Measurements from ENCODE around the gene THRB. TPM values are rescaled to one million over a fixed set of nuclear protein-coding genes. Genes with fewer than 3 reads are reported as not detected.

The THRB gene
- total and polyA plus RNA-seq, 4 experiments from 2014 or later, result 0.03 TPM; not detected in 3

DNA sequence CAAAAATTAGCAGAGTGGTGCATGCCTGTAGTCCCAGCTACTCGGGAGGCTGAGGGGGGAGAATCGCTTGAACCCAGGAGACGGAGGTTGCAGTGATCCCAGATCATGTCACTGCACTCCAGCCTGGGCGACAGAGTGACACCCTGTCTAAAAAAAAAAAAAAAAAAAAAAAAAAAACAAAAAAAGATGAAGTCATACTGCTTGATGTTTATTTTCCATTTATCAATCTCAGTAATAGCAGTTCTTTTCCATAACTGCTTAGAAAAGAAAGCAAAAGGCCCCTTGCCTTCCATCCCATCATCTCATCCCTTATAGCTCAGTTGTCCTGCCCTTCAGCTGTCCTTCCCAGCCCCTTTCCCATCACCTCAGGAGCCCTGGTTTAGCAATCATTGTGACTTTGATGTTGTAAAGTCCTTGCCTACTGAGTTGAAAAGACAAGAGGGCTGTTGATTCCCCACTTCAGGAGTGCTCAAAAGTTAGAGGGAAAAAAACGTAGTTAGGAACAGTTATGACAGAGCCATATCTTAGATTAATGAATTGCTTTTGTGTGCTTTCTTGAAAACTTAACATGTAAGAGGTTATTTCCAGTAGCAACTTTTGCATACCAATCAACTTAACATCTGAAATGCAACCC lies 18.0 kb upstream of the THRB start:
- no peak overlapping the region for H3K4me3 ChIP-seq (ENCODE audit: low read length in 2 of 2)
- intact Hi-C loops (cut with micrococcal nuclease), result no loop called here
- POLR2A ChIA-PET (ENCODE audit: partially characterized antibody), result no interaction called here
- H3K27ac ChIP-seq (ENCODE audit: low read depth, low read length), result no peak overlapping the region
- Mint-ChIP-seq H3K4me1 (no peaks in the 10 kb centered on the region), H3K27me3 (peaks cover 1 to 2% of the 10 kb centered on the region in 2 donors), H3K9me3 (peaks cover 0 to 6% (median 2%) of the 10 kb centered on the region in 8 donors), H3K27ac (no peak overlapping the region), H3K36me3 (no peaks in the 10 kb centered on the region), H3K4me3 (no peak overlapping the region)
- no peaks in the 10 kb centered on the region for H3K4me1 ChIP-seq (ENCODE audit: insufficient read depth, low read length)
- H3K27me3 ChIP-seq (ENCODE audit: insufficient read depth, low read length), result no peaks in the 10 kb centered on the region
- H3K9me3 ChIP-seq (ENCODE audit: control insufficient read depth in 1 of 2, low read length in 2 of 2), result no peaks in the 10 kb centered on the region
- CTCF ChIA-PET (ENCODE audit: partially characterized antibody), result no interaction called here
- DNase-seq, result no peak
- H3K36me3 ChIP-seq (ENCODE audit: insufficient read depth, low read length), result no peaks in the 10 kb centered on the region

DNA sequence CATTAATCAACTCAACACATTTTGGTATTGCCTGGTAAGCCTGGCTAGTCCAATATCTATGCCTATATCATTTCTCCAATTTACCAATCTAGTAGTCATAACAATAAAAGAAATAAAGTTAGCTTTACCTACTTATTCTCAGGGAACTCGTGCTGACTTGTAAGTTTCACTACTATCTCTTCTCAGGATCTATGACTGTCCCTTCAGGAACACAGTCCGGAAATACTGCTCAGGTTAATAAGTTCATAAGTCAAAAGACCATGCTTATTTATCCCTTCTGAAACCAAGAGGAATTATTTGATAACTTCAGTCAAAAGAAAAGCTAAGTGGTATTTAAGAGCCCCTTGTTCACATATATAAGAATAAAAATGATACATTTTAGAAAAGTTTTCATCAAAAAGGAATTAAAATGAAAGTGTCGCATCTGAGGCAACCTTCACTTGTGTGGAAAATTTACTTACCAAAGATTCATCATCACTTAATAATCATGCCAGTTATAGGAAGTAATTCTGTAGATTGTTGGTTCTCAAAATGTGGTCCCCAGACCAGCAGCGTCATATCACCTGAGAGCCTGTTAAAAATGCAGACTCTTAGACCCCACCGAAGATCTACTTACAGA lies 15.5 kb upstream of the THRB start:
- H3K4me3 Mint-ChIP-seq, result no peak overlapping the region
- no peak for DNase-seq
- H3K27ac Mint-ChIP-seq, result no peak overlapping the region
- POLR2A ChIA-PET (ENCODE audit: partially characterized antibody), result no interaction called here
- Histone ChIP-seq H3K36me3 (ENCODE audit: insufficient read depth, low read length) (no peaks in the 10 kb centered on the region), H3K27ac (ENCODE audit: low read depth, low read length) (no peak overlapping the region), H3K4me3 (ENCODE audit: low read length in 2 of 2) (no peak overlapping the region), H3K9me3 (ENCODE audit: control insufficient read depth in 1 of 2, low read length in 2 of 2) (no peaks in the 10 kb centered on the region), H3K27me3 (ENCODE audit: insufficient read depth, low read length) (no peaks in the 10 kb centered on the region), H3K4me1 (ENCODE audit: insufficient read depth, low read length) (no peaks in the 10 kb centered on the region)
- peaks cover 1% of the 10 kb centered on the region in 2 donors for H3K27me3 Mint-ChIP-seq
- H3K36me3 Mint-ChIP-seq, result no peaks in the 10 kb centered on the region
- CTCF ChIA-PET (ENCODE audit: partially characterized antibody), result no interaction called here
- H3K4me1 Mint-ChIP-seq, result no peaks in the 10 kb centered on the region
- H3K9me3 Mint-ChIP-seq, result peaks cover 0 to 6% (median under 1%) of the 10 kb centered on the region in 8 donors
- intact Hi-C loops (cut with micrococcal nuclease), result no loop called here

DNA sequence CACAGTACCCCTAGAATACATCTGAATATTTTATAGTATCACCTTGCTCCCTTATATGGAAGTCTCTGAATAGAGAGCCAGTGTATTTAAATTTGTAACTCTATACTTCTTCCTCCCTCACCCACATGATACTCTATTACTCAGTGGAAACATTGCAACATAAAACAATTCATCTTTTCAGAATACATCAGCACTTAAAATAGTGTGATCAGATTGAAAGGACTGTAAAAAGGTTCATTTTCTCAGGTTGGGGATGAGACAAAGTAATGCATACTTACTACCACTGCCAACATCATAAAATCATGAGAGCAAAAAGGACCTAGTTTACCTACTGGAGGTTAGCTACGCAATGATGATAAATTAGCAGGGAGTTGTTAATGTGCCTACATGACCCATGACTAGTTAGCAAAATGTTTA lies 13.8 kb upstream of the THRB start:
- ChIA-PET POLR2A (ENCODE audit: partially characterized antibody) (no interaction called here), CTCF (ENCODE audit: partially characterized antibody) (no interaction called here)
- no peak overlapping the region for H3K4me3 Mint-ChIP-seq
- H3K4me1 Mint-ChIP-seq, result no peaks in the 10 kb centered on the region
- no peak overlapping the region for H3K27ac ChIP-seq (ENCODE audit: low read depth, low read length)
- H3K9me3 Mint-ChIP-seq, result peaks cover 0 to 5% (median 3%) of the 10 kb centered on the region in 8 donors
- H3K9me3 ChIP-seq (ENCODE audit: control insufficient read depth in 1 of 2, low read length in 2 of 2), result no peaks in the 10 kb centered on the region
- no peaks in the 10 kb centered on the region for H3K36me3 Mint-ChIP-seq
- no peak overlapping the region for H3K27ac Mint-ChIP-seq
- no peaks in the 10 kb centered on the region for H3K4me1 ChIP-seq (ENCODE audit: insufficient read depth, low read length)
- H3K36me3 ChIP-seq (ENCODE audit: insufficient read depth, low read length), result no peaks in the 10 kb centered on the region
- H3K27me3 Mint-ChIP-seq, result peaks cover 1 to 3% of the 10 kb centered on the region in 2 donors
- intact Hi-C loops (cut with micrococcal nuclease), result no loop called here
- H3K27me3 ChIP-seq (ENCODE audit: insufficient read depth, low read length), result no peaks in the 10 kb centered on the region
- H3K4me3 ChIP-seq (ENCODE audit: low read length in 2 of 2), result no peak overlapping the region
- DNase-seq, result no peak

DNA sequence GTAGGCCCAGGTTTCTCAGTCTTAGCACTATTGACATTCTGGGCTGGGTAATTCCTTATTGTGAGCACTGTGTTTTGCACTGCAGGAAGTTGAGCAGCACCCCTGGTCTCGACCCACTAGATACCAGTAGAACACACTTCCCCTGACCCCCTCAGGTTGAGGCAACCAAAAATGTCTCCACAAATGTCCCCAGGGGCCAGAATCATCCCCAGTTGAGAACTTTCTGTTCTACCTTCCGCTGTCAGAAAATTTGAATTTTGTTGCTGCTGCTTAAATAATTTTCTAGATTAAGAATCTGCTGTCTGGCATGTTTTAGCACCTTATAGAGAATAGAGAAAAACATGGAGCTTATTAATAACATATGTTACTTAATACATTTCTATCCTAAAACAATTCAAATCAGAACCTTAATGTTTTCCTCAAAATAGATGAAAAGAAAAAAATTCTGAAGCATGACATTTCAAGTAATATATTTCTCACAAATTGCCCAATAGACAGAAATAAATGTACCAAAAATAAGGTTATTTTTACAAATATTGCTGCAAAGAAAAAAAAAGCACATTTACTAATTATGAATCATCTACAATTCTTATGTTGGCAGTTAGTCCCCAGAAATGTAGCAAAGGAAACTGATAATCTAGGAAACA lies 13.2 kb upstream of the THRB start:
- ChIA-PET CTCF (ENCODE audit: partially characterized antibody) (no interaction called here), POLR2A (ENCODE audit: partially characterized antibody) (no interaction called here)
- H3K36me3 Mint-ChIP-seq, result no peaks in the 10 kb centered on the region
- intact Hi-C loops (cut with micrococcal nuclease), result no loop called here
- Histone ChIP-seq H3K27me3 (ENCODE audit: insufficient read depth, low read length) (no peaks in the 10 kb centered on the region), H3K9me3 (ENCODE audit: control insufficient read depth in 1 of 2, low read length in 2 of 2) (no peaks in the 10 kb centered on the region), H3K27ac (ENCODE audit: low read depth, low read length) (no peak overlapping the region), H3K36me3 (ENCODE audit: insufficient read depth, low read length) (no peaks in the 10 kb centered on the region), H3K4me1 (ENCODE audit: insufficient read depth, low read length) (no peaks in the 10 kb centered on the region), H3K4me3 (ENCODE audit: low read length in 2 of 2) (no peak overlapping the region)
- H3K4me1 Mint-ChIP-seq, result no peaks in the 10 kb centered on the region
- H3K4me3 Mint-ChIP-seq, result no peak overlapping the region
- H3K27ac Mint-ChIP-seq, result no peak overlapping the region
- peaks cover 1 to 3% of the 10 kb centered on the region in 2 donors for H3K27me3 Mint-ChIP-seq
- DNase-seq, result no peak
- H3K9me3 Mint-ChIP-seq, result peaks cover 0 to 5% (median 3%) of the 10 kb centered on the region in 8 donors

DNA sequence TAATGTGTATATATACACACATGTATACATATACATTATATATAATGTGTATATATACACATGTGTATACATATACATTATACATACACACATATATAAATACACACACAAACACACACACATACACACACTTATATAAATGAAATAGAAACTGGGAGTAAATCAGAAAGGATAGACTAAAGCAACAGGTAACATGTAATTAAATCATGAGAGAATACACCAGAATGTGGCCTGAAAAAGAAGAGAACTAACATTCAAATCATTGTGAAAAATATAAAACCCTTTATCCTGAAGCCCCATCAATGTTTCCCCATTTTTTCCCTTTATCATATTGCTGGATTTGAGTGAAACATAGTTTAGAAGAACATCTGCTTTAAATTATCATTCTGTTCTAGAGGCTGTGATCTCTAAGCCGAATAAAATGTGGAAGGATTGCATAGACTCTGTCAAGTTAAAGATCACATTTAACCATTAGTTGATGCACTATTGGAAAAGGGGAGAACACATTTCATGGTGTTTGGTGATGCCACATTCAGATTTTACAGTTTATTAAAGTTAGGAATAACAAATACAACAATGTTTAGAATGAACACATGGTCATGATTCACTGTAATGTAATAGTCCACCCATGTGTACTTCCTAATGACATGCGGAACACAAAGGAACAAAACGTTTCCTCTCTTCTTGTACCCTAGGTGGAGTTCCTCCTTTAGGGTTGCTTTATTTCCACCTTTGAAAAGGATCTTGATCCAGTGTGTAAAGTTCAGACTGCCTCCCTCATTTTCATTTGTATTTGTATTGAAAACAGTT lies 12.5 kb upstream of the THRB start:
- Mint-ChIP-seq H3K4me3 (no peak overlapping the region), H3K36me3 (no peaks in the 10 kb centered on the region), H3K27ac (no peak overlapping the region), H3K9me3 (peaks cover 0 to 5% (median 3%) of the 10 kb centered on the region in 8 donors), H3K27me3 (peaks cover 0 to 3% of the 10 kb centered on the region in 2 donors), H3K4me1 (no peaks in the 10 kb centered on the region)
- CTCF ChIA-PET (ENCODE audit: partially characterized antibody), result no interaction called here
- H3K4me3 ChIP-seq (ENCODE audit: low read length in 2 of 2), result no peak overlapping the region
- intact Hi-C loops (cut with micrococcal nuclease), result no loop called here
- DNase-seq, result no peak
- no peaks in the 10 kb centered on the region for H3K36me3 ChIP-seq (ENCODE audit: insufficient read depth, low read length)
- no peaks in the 10 kb centered on the region for H3K9me3 ChIP-seq (ENCODE audit: control insufficient read depth in 1 of 2, low read length in 2 of 2)
- POLR2A ChIA-PET (ENCODE audit: partially characterized antibody), result no interaction called here
- H3K4me1 ChIP-seq (ENCODE audit: insufficient read depth, low read length), result no peaks in the 10 kb centered on the region
- no peaks in the 10 kb centered on the region for H3K27me3 ChIP-seq (ENCODE audit: insufficient read depth, low read length)
- no peak overlapping the region for H3K27ac ChIP-seq (ENCODE audit: low read depth, low read length)

DNA sequence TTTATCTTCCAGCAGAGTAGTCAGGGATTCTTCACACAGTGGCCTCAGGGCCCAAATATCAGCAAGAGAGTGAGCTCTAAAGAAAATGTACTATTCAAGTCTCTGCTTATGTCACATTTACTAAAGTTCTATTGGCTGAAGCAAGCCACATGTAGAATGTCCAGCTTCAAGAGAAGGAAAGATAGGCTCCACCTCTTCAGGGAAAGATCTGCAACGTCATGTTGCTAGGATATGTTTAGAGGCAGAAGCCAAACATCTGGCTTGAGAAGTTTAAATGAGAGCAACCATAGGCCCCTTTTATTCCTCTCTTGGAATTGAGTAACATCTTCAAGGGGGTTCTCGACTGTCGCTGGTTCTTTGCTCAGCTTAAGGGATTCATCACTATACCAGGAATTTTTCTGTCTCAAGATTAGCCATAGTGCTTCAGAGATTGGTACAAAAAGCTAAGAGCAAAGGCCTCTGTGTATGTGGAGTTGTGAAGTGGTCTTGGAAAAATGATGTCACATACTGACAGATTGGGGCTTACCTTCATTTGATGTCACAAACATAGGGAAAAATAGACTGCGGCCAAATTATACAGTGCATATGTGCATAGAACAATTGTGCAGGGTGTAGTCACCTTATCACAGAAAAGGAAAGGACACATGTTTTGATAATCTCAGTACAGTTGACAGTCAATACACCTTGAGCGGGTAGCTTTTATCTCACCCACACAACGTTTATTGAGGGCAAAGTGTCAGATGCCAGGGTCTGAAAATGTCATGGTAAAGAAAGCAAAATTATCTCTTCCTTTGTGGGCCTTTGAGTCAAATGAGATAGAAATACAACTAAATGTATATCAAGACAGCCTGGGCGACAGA lies 11.3 kb upstream of the THRB start:
- no peaks in the 10 kb centered on the region for H3K4me1 Mint-ChIP-seq
- DNase-seq, result no peak
- no peaks in the 10 kb centered on the region for H3K27me3 ChIP-seq (ENCODE audit: insufficient read depth, low read length)
- H3K27ac ChIP-seq (ENCODE audit: low read depth, low read length), result no peak overlapping the region
- no peak overlapping the region for H3K27ac Mint-ChIP-seq
- intact Hi-C loops (cut with micrococcal nuclease), result no loop called here
- no peaks in the 10 kb centered on the region for H3K9me3 ChIP-seq (ENCODE audit: control insufficient read depth in 1 of 2, low read length in 2 of 2)
- no peak overlapping the region for H3K4me3 ChIP-seq (ENCODE audit: low read length in 2 of 2)
- POLR2A ChIA-PET (ENCODE audit: partially characterized antibody), result no interaction called here
- no peaks in the 10 kb centered on the region for H3K36me3 Mint-ChIP-seq
- peaks cover 0 to 5% (median 2%) of the 10 kb centered on the region in 8 donors for H3K9me3 Mint-ChIP-seq
- H3K27me3 Mint-ChIP-seq, result peaks cover 0 to 3% of the 10 kb centered on the region in 2 donors
- no peak overlapping the region for H3K4me3 Mint-ChIP-seq
- CTCF ChIA-PET (ENCODE audit: partially characterized antibody), result no interaction called here
- H3K36me3 ChIP-seq (ENCODE audit: insufficient read depth, low read length), result no peaks in the 10 kb centered on the region
- no peaks in the 10 kb centered on the region for H3K4me1 ChIP-seq (ENCODE audit: insufficient read depth, low read length)

All from CD4-positive, alpha-beta memory T cell (primary cell).